ENCODE data around the gene GNAT2. TPM values are rescaled to one million over a fixed set of nuclear protein-coding genes. Genes with fewer than 3 reads are reported as not detected.

GNAT2 gene
- total and polyA plus RNA-seq, 4 donors = 0.24 TPM; not detected in 3

DNA sequence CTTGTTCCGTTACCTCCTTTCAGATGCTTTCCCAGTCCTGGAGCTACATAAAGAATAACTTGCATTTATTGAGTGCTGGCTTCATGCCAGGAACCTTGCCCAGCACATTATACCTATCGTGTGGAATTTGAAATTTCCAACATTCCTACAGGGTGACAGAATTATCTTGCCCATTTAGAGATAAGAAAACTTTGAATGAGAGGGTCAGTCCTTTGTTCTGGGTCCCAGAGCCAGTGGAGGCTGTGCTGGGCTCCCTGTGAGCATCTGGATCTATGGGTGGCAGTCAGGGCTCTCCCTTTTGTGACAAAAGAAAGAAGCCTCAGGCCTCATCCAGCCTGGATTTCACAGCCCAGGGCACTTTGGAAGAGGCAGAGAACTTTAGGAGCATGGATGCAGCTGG lies 39.7 kb upstream of the GNAT2 start:
- DNase-seq (peak in 1 of 3 donors; percentile 34), ATAC-seq (ENCODE audit: insufficient read depth, low FRiP score) (no peak)
- H3K36me3 ChIP-seq (ENCODE audit: control insufficient read depth in 4 of 4, insufficient read depth in 4 of 4, low read length in 4 of 4) = peaks cover 0 to 10% (median 1%) of the 10 kb centered on the region in 4 donors
- TF ChIP-seq, protein P1, sequence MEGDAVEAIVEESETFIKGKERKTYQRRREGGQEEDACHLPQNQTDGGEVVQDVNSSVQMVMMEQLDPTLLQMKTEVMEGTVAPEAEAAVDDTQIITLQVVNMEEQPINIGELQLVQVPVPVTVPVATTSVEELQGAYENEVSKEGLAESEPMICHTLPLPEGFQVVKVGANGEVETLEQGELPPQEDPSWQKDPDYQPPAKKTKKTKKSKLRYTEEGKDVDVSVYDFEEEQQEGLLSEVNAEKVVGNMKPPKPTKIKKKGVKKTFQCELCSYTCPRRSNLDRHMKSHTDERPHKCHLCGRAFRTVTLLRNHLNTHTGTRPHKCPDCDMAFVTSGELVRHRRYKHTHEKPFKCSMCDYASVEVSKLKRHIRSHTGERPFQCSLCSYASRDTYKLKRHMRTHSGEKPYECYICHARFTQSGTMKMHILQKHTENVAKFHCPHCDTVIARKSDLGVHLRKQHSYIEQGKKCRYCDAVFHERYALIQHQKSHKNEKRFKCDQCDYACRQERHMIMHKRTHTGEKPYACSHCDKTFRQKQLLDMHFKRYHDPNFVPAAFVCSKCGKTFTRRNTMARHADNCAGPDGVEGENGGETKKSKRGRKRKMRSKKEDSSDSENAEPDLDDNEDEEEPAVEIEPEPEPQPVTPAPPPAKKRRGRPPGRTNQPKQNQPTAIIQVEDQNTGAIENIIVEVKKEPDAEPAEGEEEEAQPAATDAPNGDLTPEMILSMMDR (IDR thresholded peaks at IDR 0.05; ENCODE audit: control extremely low read depth, extremely low read depth) = no peak
- H3K4me3 ChIP-seq = no peak overlapping the region
- H3K9ac ChIP-seq (ENCODE audit: insufficient read depth in 1 of 2, low read length in 2 of 2) = no peak overlapping the region
- 73 to 84% methylated on average over 2 of the region's 2 CpGs for WGBS, 2 donors
- no peaks in the 10 kb centered on the region for H3K9me3 ChIP-seq (ENCODE audit: control insufficient read depth in 4 of 4, insufficient read depth in 3 of 4, low read length in 3 of 4)
- H3K4me1 ChIP-seq (ENCODE audit: control insufficient read depth in 5 of 5, insufficient read depth in 5 of 5, low read length in 5 of 5) = peaks cover 0 to 8% (median 5%) of the 10 kb centered on the region in 5 donors
- H3K27ac ChIP-seq (ENCODE audit: low read depth in 1 of 2, low read length in 1 of 2) = no peak overlapping the region
- no peaks in the 10 kb centered on the region for H3K27me3 ChIP-seq (ENCODE audit: control insufficient read depth in 3 of 3, insufficient read depth in 3 of 3, low read length in 2 of 3)

DNA sequence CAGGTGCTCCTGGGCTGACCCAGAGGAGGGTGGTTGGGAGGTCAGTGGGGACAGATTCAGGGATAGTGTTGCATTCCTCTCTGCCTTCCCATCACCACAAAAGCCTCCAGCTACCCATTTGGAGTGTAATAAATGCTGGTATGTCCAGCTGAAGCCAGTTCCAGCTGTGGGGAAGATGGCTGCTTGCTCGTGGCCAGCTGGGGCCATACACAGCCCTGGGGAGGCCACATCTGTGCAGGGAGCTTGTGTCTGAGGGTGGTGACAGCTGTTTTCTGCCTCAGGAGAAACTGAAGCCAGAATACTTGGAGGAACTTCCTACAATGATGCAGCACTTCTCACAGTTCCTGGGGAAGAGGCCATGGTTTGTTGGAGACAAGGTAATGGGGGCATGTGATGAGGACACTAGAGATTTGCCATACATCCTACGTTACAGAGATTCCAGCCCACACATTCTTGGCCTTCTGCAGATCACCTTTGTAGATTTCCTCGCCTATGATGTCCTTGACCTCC lies 39.2 kb upstream of the GNAT2 start:
- DNase-seq (no peak), ATAC-seq (ENCODE audit: insufficient read depth, low FRiP score) (no peak)
- Histone ChIP-seq H3K27me3 (ENCODE audit: control insufficient read depth in 3 of 3, insufficient read depth in 3 of 3, low read length in 2 of 3) (no peaks in the 10 kb centered on the region), H3K9ac (ENCODE audit: insufficient read depth in 1 of 2, low read length in 2 of 2) (no peak overlapping the region), H3K36me3 (ENCODE audit: control insufficient read depth in 4 of 4, insufficient read depth in 4 of 4, low read length in 4 of 4) (peaks cover 0 to 10% (median 1%) of the 10 kb centered on the region in 4 donors), H3K4me1 (ENCODE audit: control insufficient read depth in 5 of 5, insufficient read depth in 5 of 5, low read length in 5 of 5) (peaks cover 0 to 8% (median 5%) of the 10 kb centered on the region in 5 donors), H3K4me3 (no peak overlapping the region), H3K9me3 (ENCODE audit: control insufficient read depth in 4 of 4, insufficient read depth in 3 of 4, low read length in 3 of 4) (no peaks in the 10 kb centered on the region), H3K27ac (ENCODE audit: low read depth in 1 of 2, low read length in 1 of 2) (no peak overlapping the region)
- TF ChIP-seq, protein P1 (IDR thresholded peaks at IDR 0.05; ENCODE audit: control extremely low read depth, extremely low read depth) = no peak
- WGBS, 2 donors = 39 to 45% methylated on average over 3 of the region's 3 CpGs

DNA sequence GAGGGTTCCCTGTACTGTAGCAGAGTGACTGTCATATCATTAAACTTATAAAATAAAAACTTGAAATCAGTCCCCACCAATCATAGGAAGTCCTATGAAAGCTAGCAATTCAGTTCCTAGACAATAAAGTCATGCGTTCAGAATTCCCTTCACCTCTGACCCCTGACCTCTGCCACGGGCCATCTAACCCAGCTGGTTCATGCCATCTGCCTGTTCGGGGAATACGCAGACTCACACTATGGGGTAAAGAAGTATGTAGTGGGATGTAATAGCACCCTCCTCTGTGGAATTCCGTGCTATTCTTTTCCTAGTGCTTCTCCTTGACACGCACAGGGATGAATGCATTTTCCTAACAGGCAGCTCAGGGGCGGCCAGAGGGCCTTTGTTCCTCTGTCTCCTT lies 38.6 kb upstream of the GNAT2 start:
- 85 to 90% methylated on average over 7 of the region's 7 CpGs for WGBS, 2 donors
- peaks cover 0 to 8% (median 5%) of the 10 kb centered on the region in 5 donors for H3K4me1 ChIP-seq (ENCODE audit: control insufficient read depth in 5 of 5, insufficient read depth in 5 of 5, low read length in 5 of 5)
- H3K9ac ChIP-seq (ENCODE audit: insufficient read depth in 1 of 2, low read length in 2 of 2) = no peak overlapping the region
- TF ChIP-seq, protein P1 (IDR thresholded peaks at IDR 0.05; ENCODE audit: control extremely low read depth, extremely low read depth) = no peak
- DNase-seq (no peak), ATAC-seq (ENCODE audit: insufficient read depth, low FRiP score) (no peak)
- peaks cover 0 to 10% (median 1%) of the 10 kb centered on the region in 4 donors for H3K36me3 ChIP-seq (ENCODE audit: control insufficient read depth in 4 of 4, insufficient read depth in 4 of 4, low read length in 4 of 4)
- no peak overlapping the region for H3K4me3 ChIP-seq
- no peak overlapping the region for H3K27ac ChIP-seq (ENCODE audit: low read depth in 1 of 2, low read length in 1 of 2)
- H3K9me3 ChIP-seq (ENCODE audit: control insufficient read depth in 4 of 4, insufficient read depth in 3 of 4, low read length in 3 of 4) = no peaks in the 10 kb centered on the region
- no peaks in the 10 kb centered on the region for H3K27me3 ChIP-seq (ENCODE audit: control insufficient read depth in 3 of 3, insufficient read depth in 3 of 3, low read length in 2 of 3)

DNA sequence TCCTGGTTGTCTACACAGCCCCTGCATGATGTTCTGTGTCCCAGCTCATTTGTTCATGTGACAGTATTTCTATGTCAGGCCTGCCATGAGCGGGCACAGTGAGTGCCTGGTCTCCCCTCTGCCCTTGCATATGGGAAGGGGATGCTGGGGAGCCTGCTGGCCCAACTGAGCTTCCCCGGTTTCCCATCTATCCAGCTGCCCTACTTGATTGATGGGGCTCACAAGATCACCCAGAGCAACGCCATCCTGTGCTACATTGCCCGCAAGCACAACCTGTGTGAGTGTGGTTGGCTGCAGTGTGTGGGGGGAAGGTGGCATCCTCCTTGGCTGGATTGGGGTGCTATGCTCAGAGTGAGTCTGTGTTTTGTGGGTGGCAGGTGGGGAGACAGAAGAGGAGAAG lies 38.0 kb upstream of the GNAT2 start:
- peaks cover 0 to 8% (median 5%) of the 10 kb centered on the region in 5 donors for H3K4me1 ChIP-seq (ENCODE audit: control insufficient read depth in 5 of 5, insufficient read depth in 5 of 5, low read length in 5 of 5)
- DNase-seq (no peak), ATAC-seq (ENCODE audit: insufficient read depth, low FRiP score) (no peak)
- H3K27ac ChIP-seq (ENCODE audit: low read depth in 1 of 2, low read length in 1 of 2) = no peak overlapping the region
- no peaks in the 10 kb centered on the region for H3K9me3 ChIP-seq (ENCODE audit: control insufficient read depth in 4 of 4, insufficient read depth in 3 of 4, low read length in 3 of 4)
- WGBS, 2 donors = 95 to 100% methylated on average over 4 of the region's 4 CpGs
- H3K9ac ChIP-seq (ENCODE audit: insufficient read depth in 1 of 2, low read length in 2 of 2) = no peak overlapping the region
- H3K4me3 ChIP-seq = no peak overlapping the region
- TF ChIP-seq, protein P1 (IDR thresholded peaks at IDR 0.05; ENCODE audit: control extremely low read depth, extremely low read depth) = no peak
- no peaks in the 10 kb centered on the region for H3K27me3 ChIP-seq (ENCODE audit: control insufficient read depth in 3 of 3, insufficient read depth in 3 of 3, low read length in 2 of 3)
- H3K36me3 ChIP-seq (ENCODE audit: control insufficient read depth in 4 of 4, insufficient read depth in 4 of 4, low read length in 4 of 4) = peaks cover 0 to 10% (median 1%) of the 10 kb centered on the region in 4 donors
